Measurements from ENCODE around the gene ATP9A. TPM values are rescaled to one million over a fixed set of nuclear protein-coding genes. Genes with fewer than 3 reads are reported as not detected.

The ATP9A gene
- total RNA-seq, 3 donors from 2014 or later, result 54.0 to 102 (median 59.4) TPM

GRCh38 chr20:51595744-51596143 lies 172.4 kb downstream of the ATP9A start:
- TF ChIP-seq CTCF (IDR thresholded peaks at IDR 0.05), result no peak
- H3K4me3 ChIP-seq, result no peak overlapping the region
- H3K4me1 ChIP-seq (ENCODE audit: low read depth), result peaks cover 5% of the 10 kb centered on the region
- ATAC-seq, result no peak
- H3K9me3 ChIP-seq, result no peaks in the 10 kb centered on the region
- no peak for DNase-seq
- H3K36me3 ChIP-seq (ENCODE audit: low read depth), result no peaks in the 10 kb centered on the region
- intact Hi-C loops (cut with DNase I, micrococcal nuclease), result loop anchor here (5.0 kb wide), 1 partner anchor 223 kb away; no protein-coding TSS in a partner anchor

DNA sequence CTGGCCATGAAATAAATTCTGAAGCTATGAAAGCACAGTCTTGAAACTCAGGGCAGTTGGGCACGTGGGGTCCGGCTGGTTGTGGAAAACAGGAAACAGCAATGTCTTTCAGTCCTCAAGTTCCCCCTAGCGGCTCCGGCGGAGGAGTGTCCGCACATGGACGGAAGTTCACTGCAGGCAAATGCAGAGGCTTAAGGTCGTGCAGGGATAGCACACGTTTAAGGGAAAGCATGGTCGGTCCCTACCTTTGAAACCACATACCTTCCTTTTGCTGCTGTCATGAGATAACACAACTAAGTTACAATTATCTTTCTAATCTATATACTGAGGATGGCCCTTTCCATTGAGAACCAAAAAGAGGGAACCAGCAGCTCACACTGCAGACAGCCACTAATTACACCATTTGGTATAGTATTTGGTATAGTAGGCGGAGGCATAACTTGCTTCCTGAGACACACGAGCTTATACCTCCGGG lies 173.1 kb downstream of the ATP9A start:
- H3K4me1 ChIP-seq (ENCODE audit: low read depth), result peaks cover 5% of the 10 kb centered on the region
- TF ChIP-seq CTCF (IDR thresholded peaks at IDR 0.05), result peak; percentile 60
- no peaks in the 10 kb centered on the region for H3K36me3 ChIP-seq (ENCODE audit: low read depth)
- no peaks in the 10 kb centered on the region for H3K9me3 ChIP-seq
- peak; percentile 83 to 89 (median 86) for DNase-seq
- no peak overlapping the region for H3K4me3 ChIP-seq
- intact Hi-C loops (cut with DNase I, micrococcal nuclease), result loop anchor here (5.0 kb wide), 1 partner anchor 223 kb away; no protein-coding TSS in a partner anchor
- ATAC-seq, result peak; percentile 97

DNA sequence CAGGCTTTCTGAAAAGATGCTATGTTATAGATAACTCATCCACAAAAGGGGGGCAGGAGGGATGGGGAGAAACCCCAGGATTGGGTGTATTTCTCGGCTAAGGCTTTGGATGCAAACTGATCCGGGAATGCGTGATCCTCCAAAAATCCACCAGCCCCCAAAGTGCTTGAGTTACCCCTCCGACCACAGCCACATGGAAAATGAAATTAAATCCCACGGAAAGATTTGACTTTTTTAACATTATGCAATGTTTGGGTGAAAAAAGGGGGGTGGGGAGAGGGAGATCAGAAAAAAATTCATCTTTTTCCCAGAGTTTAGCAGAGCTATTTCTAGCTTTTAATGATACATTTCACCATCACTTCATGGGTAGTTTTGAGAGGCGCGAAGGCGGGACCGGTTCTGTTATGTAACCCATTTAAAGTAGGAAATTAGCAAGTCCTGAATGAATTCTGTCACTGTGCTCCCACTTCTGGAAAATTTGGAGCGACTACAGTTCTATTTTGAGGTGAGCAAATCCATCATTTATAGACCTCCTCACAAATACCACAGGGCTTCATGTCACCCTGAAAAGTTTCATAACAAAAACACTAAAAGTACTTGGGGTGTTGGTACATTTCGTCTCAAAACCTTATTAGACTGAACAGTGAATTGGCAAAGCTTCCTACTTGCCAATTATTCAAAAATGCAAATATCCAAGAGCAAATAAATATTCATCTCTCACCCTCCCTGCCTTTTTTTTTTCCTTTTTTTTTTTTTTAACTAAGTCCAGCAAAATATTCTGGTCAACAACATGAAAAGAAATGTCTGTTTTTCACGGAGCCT lies 173.7 kb downstream of the ATP9A start:
- no peak overlapping the region for H3K4me3 ChIP-seq
- peaks cover 5% of the 10 kb centered on the region for H3K4me1 ChIP-seq (ENCODE audit: low read depth)
- H3K9me3 ChIP-seq, result no peaks in the 10 kb centered on the region
- no peak for DNase-seq
- intact Hi-C loops (cut with DNase I, micrococcal nuclease), result loop anchor here (5.0 kb wide), 2 partner anchors 212 to 222 kb away; no protein-coding TSS in a partner anchor
- no peak for TF ChIP-seq CTCF (IDR thresholded peaks at IDR 0.05)
- no peaks in the 10 kb centered on the region for H3K36me3 ChIP-seq (ENCODE audit: low read depth)
- ATAC-seq, result no peak

DNA sequence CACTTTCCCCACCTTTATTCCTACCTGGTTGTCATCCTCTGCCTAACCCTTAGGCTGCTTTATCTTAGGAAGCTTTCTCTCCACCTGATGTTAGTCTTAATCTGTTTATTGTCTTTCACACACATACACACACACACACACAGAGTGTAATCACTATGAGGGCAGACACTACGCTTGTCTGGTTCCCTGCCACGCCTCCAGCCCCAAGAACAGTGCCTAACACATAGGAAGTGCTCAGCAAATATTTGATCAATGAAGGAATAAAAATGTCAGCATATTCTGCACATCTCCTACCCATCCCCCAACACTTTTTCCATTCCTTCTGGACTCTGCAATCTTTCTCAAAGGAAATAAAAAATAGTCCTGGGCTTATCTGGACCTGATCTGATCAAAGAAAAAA lies 174.6 kb downstream of the ATP9A start:
- H3K36me3 ChIP-seq (ENCODE audit: low read depth), result no peaks in the 10 kb centered on the region
- peaks cover 5% of the 10 kb centered on the region for H3K4me1 ChIP-seq (ENCODE audit: low read depth)
- no peak for ATAC-seq
- no peak for DNase-seq
- intact Hi-C loops (cut with DNase I, micrococcal nuclease), result loop anchor here in 1 of 2 donors (5.0 kb wide), 1 partner anchor 211 kb away; no protein-coding TSS in a partner anchor
- H3K4me3 ChIP-seq, result no peak overlapping the region
- no peaks in the 10 kb centered on the region for H3K9me3 ChIP-seq
- no peak for TF ChIP-seq CTCF (IDR thresholded peaks at IDR 0.05)

DNA sequence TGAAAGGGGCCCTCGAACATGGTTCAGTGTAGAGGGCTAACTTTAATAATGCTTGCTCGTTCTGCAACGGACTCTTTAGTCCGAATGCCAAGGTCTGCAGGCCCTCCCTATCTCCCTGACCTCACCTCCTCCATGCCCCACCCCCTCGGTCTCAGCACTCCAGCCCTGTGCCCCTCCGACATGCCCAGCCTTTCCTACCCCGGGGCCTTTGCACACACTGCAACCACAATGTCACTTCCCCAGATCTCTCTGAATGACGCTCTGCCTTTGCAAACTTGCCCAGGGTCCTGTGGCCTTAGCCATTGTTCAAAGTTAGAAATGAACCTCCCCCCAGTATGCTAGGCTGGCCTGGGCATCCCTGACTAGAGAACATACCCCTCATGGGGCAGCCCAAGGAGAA lies 175.6 kb downstream of the ATP9A start:
- H3K4me1 ChIP-seq (ENCODE audit: low read depth), result peaks cover 5% of the 10 kb centered on the region
- ATAC-seq, result no peak
- intact Hi-C loops (cut with DNase I, micrococcal nuclease), result loop anchor here in 1 of 2 donors (5.0 kb wide), 1 partner anchor 210 kb away; no protein-coding TSS in a partner anchor
- H3K4me3 ChIP-seq, result no peak overlapping the region
- H3K36me3 ChIP-seq (ENCODE audit: low read depth), result no peaks in the 10 kb centered on the region
- H3K9me3 ChIP-seq, result no peaks in the 10 kb centered on the region
- no peak for TF ChIP-seq CTCF (IDR thresholded peaks at IDR 0.05)
- DNase-seq, result no peak
